A172 (cell line): ENCODE data around the gene ADAMTS2. TPM values are rescaled to one million over a fixed set of nuclear protein-coding genes. Genes with fewer than 3 reads are reported as not detected.

ENCODE experiments used
- DNase-seq: peaks from one replicate; pipeline ENCODE4 v3.0.0-alpha.2; 2015; ENCODE audit warnings: low spot score
- total RNA-seq: library from RNA; depleted of rRNA; stranded (reverse); fragments of >200 nt; shearing (Covaris generic); gene quantifications from 2 replicates; pipeline ENCODE4 v1.2.3, GENCODE V29; 2014

Gene ADAMTS2
- total RNA-seq, 1 experiment from 2014 or later: 0.14 TPM

DNA sequence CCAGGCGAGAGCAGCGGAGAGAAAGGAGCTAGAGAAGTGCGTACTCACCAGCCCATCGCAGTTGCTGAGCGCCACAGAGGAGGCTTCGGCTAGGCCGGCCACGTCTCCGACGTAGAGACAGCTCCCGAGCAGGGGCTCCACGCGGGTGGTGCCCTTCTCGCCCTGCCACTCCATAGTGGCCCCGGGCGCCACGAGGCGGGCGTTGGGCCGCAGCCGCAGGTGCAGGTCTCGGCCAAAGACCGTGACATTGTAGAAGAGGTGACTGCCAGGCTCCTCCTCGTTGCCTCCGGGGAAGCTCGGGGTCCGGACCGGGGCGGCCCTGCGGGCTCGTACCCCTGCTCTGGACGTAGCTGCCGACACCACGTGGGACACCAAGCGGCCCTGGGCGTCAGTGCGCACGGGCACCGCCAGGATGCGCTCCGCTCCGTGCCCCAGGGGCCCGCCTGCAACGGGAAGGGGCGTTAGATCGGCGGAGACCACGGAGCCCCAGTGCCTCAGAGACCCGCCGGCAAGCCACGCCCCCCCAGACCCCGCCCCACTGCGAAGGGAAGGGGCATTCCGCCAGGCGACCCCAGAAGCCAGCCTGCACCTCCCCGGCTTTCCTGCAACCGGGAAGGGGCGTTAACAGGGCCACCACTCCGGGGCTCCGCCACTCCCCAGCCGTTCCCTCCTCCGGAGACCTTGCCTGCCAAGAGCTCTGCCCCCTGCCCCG lies 1.4 kb downstream of the ADAMTS2 start:
- no peak for DNase-seq

DNA sequence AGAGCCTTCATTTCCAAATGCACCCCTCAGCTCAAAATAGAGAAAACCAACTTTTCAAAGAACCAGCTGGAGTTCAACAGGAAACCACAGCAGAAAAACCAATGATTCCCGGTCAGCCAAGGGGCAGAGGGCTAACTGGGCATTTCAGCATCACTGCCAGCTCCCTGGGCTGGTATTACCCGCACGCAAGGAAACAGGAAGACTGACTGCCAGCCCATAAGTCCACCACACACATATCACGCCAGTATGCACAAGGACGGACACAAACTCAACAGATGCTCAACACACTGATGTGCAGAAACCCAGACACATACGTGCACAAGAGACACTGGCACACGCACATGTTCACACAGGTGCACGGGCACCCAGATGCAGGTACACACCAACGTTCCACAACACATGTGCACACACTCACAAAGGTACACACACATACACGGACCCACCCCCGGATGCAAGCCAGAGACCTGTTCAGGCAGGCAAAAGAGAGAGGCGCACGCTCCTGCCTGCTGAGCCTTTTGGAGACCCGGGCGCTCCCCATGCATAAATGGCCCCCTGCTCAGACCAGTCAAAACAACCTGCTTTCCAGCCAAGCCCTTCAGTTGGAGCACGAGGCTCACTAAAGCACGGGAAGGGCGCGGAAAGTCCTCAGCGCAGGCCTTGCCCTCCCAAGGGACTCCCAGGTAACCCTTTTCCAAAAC lies 2.1 kb downstream of the ADAMTS2 start:
- DNase-seq: no peak

DNA sequence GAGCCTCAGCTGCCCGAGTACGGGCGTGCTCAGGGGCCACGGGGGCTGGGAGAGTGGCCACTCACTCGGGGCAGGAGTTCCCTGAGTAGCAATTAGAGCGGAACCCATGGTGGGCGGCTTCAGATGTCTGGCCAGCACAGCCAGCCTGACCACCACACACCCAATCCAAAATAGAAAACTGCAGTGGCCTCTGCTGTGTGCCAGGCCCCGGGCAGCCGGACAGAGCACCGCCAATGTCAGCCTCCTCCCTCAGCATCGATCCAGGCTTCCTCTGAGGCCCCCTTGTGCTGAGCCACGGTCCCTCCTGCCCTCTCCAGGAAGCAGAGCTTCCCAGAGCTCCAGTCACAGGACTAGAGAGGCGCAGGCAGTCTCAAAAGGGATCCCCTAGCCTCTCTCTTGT lies 2.7 kb downstream of the ADAMTS2 start:
- no peak for DNase-seq

DNA sequence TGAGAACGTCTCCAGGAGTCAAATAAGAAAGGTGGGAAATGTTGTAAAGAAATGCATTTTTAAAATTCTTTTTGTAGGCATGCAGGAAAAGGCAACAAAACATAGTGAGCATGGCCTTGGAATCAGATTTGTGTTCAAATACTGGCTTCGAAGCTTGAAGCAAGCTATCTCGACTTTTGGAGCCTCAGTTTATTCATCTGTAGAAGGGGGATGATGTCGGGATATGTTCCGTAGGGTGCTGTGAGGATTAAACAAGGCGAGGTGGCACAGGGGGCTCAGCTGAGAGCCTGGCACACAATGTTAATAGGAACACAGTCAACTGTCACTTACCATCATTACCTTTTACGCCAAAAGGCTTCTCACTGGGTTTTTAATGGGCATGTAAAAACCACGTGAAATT lies 4.8 kb downstream of the ADAMTS2 start:
- DNase-seq: no peak

DNA sequence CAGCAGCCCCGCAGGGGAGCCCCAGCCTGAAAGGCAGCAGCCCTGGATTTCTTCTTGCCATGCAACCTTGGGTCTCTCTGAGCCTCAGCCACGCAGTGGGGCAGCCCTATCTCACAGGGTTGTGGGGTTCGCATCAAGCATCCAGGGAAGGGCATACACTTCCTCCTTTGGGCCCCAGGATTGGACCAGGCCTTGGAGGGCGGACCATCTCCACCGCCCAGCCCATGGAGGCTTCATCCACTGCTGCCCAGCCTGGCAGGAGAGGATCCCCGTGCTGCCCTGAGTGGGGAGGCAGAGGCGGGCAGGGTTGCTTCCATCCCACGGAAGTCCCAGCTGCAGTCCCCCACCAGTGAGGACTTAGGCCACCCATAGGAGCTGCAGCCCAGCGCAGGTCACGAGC lies 5.3 kb downstream of the ADAMTS2 start:
- DNase-seq: no peak

DNA sequence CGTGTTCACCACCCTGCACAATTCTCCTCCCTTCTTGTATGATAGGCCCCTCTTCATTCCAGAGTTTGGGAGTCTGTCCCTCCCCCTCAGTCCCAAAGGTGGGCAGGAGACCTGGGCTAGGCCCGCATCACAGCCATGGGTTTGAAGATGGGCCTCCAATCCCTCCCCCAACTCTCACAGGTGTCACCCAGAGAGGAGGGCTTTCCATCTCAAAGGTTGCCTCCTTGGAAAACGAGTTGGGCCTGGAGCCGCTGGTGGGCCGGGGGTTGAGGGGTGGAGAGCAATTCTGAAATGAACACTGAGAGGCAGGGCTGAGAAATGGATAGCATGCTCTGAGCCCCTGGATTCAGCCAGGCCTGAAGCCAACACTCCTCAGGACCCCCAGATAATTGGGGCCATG lies 6.2 kb downstream of the ADAMTS2 start:
- no peak for DNase-seq

DNA sequence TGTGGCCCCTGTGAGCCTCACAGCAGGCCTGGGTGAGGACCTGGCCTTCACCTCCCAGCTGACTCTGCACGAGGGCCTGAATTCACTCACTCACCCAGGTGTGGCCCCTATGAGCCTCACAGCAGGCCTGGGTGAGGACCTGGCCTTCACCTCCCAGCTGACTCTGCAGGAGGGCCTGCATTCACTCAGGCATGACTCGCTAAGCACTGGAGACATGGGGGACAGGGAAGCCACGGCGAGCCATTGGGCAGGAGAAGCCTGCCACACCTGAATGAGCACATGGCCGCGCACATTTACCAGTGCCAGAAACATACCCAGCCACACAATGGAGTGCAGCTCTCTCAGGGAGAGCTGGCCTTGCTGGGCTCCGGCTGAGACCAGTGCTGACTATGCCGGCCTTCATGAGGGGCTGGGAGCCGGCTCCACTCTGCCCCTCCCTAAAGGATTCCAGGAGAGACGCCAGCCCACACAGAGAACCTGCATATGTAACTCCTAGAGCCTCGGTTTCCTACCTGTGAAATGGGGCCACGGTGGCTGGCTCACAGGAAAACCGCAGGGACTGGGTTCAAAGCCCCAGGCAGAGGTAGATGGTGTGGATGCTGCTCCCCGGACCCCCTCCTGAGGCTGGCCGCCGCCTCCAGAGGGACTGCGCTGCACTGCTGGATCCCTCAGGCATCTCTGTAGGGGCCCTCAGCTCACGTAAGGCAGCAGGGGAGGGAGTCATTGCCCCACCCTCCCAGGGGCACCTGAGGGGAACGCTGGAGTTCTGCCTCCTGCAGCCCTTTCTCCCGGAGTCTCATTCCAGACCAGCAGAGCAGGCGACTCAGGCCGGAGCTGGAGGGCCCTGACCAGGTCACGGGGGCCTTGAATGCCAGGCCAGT lies 7.2 kb downstream of the ADAMTS2 start:
- no peak for DNase-seq

DNA sequence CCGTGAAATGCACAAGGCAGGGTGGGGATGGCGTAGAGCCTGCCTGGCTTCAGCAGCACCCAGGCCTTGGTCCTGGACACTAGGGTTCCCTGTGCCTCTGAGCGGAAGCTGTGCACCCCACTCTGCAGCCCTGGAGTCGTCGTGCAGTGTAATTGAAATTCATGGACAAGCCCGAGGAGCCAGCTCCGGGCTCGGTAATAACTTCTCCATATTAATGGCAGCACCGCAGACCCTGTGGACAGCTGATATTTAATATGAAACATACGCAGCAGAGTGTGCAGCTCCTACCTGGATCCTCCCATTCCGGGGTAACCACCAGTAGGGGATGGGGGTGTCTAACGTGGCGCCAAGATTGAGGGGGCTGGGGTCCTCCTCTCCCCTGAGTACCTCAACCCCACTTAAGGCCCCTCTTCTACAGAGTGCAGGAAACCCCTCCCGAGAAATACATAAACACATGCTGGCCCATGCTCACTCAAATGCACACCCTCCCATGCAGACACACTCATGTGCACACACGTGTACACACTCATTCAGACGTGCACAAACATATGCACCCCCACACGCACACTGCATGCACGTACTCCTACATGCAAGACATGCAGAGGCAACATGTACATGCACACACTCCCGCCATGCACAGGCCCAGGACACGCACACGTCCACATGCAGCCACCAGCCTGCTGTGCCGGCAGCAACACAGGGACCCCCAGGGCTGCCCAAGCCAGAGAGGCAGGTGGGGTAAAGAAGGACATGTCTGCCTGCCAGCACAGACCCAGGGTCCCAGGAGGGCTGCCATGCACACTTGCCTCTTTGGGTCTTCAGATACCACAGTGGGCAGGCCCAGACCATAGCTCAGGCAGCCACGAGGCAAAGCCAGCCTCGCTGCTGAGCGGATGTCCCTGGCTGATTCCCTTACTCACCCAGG lies 8.1 kb downstream of the ADAMTS2 start:
- no peak for DNase-seq

DNA sequence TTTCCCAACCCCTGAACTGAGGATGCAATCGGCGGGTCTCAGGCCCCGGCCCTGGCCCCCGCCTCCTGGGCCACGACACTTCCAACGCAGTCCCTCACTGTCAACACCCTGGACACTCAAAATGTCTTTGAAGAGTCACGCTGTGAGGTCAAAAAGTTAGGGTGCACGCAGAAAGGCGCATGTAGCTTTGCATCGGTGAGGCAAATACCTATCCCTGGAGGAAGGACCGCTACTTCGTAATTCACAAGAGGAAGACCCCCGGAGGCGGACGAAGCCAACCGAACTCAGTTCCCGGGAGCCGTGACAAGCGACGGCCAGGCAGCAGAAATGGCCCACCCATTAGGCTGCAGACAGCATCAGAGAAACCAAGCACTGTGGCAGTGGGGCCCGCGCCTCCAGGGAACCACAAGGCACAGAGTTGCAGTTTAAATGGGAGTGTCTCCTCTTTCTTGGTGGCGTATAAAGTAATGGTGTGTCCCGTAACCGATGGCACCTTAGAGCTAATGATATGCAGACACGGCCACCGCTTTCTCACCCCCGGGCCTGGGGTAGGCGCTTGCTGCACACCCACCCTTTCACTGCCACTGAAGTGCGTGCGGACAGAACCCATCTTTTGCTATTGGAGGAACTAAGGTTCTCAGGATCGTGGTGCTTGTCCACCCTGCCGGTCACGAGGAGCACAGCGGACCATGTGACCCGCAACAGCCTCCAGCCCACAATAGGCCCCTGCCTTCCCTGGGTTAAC lies 9.0 kb downstream of the ADAMTS2 start:
- no peak for DNase-seq

DNA sequence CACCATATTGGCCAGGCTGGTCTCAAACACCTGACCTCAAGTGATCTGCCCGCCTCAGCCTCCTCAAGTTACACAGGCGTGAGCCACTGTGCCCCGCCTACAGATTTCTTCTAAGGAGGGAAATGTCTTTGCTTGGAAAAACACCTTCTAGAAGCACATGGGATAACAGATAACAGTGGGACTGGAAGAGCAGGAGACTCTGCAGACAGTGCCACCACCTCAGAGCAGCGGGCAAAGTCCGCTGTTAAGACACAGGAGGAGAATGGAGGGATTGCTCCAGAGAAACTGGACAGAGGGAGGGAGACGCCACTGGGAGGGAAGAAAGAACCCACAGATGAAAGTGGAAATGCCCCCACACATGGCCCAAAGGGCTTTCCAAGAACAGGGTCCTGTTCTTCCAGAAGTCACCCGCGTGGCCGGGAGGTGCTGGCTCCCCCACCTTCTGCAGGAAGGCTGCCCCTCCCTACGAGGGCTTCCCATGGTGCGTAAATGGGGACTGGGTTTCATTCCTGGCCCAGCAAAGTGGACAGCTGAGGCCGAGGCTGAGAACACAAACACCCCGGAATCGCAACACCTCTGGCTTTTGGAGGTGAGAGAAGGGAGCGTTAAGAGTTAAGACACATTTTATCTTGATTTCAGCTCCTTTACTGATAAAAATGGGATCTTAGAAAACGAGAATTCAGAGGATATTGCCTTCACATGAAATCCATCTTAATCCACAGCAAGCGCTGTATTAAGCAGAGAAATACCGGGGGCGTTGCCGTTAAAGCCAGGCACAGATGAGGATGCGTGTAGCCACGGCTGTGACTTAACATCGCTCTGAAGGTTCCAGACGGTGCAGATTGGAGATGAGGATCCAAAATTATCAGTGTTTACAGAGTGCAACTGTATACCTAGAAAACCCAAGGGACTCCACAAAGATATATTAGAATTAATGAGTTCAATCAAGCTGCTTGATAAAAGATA lies 11.2 kb downstream of the ADAMTS2 start:
- DNase-seq: no peak

DNA sequence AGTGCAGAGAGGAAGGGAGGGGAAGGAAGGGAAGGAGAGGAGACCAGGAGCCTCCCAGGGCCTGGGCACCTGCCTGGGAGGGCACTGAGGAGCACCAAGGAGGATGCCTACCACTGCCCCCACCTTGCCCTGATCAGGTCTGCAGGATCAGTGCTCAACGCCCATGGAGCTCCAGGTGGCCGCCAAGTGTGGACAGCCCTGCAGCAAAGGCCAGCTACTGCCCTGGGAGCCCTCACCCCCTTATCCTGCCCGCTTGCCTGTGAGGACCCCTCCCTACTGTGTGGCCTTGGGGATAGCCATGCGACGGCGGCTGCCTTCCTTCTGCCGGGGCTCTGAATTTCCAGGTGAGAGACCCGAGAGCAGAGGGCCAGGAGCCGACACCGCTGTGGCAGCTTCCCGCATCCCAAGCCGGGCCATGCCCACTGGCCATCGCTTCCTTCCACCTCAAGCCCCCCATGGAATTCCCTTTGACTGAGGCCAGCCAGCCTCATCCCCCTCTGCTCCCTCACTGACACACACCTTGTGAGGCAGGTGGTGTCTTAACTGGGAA lies 12.4 kb downstream of the ADAMTS2 start:
- no peak for DNase-seq

DNA sequence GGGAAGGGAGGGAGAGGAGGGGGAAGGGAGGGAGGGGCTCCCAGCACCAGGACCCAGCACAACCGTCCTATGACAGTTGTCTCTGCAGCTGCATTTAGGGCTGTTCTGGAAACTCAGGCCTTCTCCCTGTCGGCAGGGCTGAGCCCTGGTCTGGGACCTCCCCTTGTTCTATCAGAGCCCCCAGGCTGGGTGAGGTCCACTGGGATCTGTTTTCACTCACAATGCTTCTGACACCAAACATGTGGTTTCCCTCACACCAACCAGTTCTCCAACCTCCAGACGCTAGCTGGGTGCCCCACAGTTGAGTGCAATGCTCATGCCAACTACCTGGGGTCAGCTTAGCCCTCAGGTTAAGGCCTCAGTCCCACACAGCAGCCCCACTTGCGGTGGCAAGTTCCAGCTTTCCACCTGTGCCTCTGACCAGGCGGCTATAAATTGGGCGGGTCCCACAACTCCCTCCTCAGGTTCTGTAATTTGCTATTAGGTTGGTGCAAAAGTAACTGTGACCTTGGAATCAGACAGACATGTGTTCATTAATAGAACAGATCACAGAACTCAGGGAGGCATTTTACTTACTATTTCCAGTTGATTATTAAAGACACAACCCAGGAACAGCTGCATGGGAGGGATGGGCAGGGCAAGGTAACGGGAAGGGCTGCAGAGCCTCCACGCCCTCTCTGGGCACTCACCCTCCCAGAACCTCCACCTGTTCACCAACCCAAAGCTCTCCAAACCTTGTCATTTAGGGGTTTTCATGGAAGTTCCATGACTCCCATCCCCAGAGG lies 13.5 kb downstream of the ADAMTS2 start:
- DNase-seq: no peak

DNA sequence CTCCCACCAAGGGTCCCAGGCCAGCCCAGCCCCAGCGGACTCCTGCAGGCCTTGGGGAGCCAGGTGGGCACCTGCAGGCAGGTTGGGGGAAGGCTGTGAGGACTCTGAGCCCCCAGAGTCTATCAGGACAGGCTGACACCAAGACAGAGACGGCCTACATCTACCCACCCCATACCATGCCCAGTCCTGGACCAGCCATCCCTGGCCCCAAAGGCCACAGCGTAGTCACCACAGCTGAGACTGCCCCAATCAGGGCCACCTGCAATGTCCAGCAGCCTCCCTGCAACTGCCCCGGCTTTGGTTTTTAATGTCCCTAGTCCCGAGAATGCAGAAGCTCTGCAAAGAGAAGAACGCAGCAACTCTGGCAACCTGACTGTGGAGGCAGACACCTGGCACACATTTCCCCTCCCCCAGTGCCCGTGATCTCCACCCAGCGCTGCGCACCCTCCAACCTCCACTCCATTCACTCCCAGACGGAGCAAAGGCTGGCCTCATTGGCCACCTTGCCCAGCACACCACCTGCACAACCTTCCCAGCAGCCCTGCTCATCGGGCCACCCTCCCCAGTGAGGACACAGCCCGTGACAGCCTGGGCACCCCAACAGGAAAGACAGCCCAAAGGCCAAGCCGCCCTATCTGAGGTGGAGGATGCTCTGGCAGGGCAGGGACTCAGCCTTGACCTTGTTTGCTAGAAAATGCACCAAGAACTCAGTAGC lies 14.9 kb downstream of the ADAMTS2 start:
- DNase-seq: no peak

DNA sequence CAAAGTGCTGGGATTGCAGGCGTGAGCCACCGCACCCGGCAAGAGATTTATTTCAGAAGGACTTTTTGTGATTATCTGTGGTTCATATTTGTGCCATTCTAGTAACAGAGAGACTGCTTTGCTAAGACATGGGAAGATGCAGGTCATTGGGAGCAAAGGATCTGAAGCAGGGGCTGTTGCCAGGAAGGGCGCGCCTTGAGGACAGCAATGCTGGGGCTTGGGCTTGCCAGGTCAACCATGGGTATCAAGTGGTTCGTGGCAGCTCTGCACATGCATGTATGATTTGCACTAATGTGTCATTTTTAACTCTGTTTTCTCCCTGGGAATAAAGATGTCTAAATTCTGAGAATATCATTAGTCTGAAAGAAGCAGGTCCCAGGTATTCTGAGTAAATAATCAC lies 17.0 kb downstream of the ADAMTS2 start:
- no peak for DNase-seq

DNA sequence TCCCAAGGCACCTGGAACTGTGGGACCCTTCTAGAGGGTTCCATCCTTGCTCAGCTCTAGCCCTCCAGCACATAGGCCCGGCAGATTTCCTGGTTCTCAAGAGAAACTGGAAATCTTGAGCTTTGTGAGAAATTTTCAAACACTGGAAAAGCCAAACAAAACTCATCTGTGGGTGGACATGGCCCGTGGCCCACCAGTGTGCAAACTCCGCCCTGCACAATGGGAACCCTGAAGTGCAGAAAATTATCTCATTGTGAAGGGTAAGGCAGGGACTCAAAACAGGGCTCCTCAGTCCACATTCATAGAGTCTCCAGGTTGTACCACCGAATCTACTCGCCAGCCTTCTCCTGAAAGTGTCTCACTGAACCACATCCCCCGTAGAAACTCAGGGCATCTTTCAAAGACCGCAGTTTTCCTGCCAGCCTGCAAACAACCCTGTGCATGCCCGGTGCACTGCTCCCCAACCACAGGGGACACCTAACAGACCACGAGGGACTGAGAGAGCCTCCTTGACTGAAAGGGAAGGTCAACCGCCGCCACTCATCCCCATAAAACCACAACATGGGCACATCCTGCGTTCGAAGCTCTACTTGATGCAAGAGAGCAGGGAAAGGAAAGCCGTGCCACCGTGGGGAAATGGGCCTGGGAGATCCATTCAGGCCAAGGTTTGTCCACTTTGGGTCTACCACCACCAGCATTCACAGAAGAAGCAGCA lies 18.1 kb downstream of the ADAMTS2 start:
- no peak for DNase-seq

DNA sequence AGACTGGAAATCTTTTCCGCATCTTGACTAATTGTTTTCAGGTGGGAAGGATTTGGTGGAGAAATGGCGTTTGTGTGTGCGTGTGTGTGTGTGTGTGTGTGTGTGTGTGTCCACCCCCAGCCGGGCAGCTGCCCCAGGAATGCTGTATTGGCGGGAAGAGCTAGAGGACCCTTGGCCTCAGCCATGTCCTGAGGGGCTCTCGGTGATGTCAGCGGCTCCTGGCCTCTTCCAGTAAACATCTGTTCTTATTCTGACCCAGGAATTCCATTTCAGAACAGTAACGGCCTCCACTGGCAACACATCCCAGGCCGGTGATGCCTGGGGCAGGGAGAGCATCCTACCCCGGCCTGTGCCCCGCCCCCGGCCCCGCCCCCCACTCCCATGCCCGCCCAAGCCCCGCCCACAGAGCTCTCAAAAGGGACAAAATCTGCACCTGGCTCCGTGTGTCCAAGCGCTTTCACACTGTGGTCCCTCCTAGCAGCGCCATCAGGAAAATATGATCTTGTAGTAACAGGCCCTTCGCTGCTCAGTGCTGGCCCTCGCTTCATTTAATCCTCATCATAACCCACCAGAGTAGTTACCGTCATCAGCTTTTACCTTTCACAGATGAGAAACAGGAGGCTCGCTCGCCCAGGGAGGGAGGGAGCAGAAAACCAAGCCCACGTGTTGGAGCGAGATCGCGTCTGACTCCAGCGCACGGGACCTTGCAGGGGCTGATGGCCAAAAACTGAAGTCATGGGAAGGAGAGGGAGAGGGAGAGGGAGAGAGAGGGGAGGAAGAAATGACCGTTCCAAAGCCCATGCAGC lies 18.9 kb downstream of the ADAMTS2 start:
- DNase-seq: no peak
